K562 (cell line): ENCODE results near the gene PIK3R1. TPM values are rescaled to one million over a fixed set of nuclear protein-coding genes. Genes with fewer than 3 reads are reported as not detected.

Experiments
- CREB3 ChIP-seq: fragments of 450-650 bp; conservative IDR thresholded peaks from 2 replicates; pipeline ENCODE4 v1.6.1; 2016; ENCODE audit warnings: missing genetic modification characterization, low read depth, mild to moderate bottlenecking, missing compliant biosample characterization, moderate library complexity
- FOXM1 ChIP-seq, 2 experiments: fragments of 450-650 bp in 1 of 2; sonication (generic) in 1 of 2; formaldehyde crosslinking in 1 of 2; IDR thresholded peaks; 2 replicates each; pipeline versions ENCODE4 v1.6.1 to v1.9.0; 2017 to 2022; ENCODE audit warnings: low read depth in 2 of 2, mild to moderate bottlenecking in 2 of 2, missing genetic modification reagents in 1 of 2, moderate library complexity in 1 of 2
- GTF2E2 ChIP-seq: fragments of 200-800 bp; sonication (Bioruptor generic); IDR thresholded peaks from 2 replicates; pipeline ENCODE4 v1.6.1; 2016; ENCODE audit warnings: missing genetic modification characterization, missing compliant biosample characterization
- HDAC2 ChIP-seq: fragments of 450-650 bp; IDR thresholded peaks from 2 replicates; pipeline ENCODE4 v1.6.1; 2016; ENCODE audit warnings: mild to moderate bottlenecking
- HDGF ChIP-seq: fragments of 450-650 bp; IDR thresholded peaks from 2 replicates; pipeline ENCODE4 v1.6.1; 2016
- HES1 ChIP-seq: fragments of 450-650 bp; IDR thresholded peaks from 2 replicates; pipeline ENCODE4 v1.6.1; 2016; ENCODE audit warnings: low read depth, mild to moderate bottlenecking, moderate library complexity
- HOMEZ ChIP-seq: fragments of 250-450 bp; sonication (Bioruptor Pico); IDR thresholded peaks from 2 replicates; pipeline ENCODE4 v1.4.0; 2020; ENCODE audit warnings: mild to moderate bottlenecking, moderate library complexity
- KLF13 ChIP-seq: fragments of 450-650 bp; IDR thresholded peaks from 2 replicates; pipeline ENCODE4 v1.6.1; 2016; ENCODE audit warnings: missing genetic modification characterization, low read depth, mild to moderate bottlenecking, missing compliant biosample characterization, moderate library complexity, borderline replicate concordance
- MBD1 ChIP-seq: fragments of 250-450 bp; sonication (Bioruptor Pico); IDR thresholded peaks from 2 replicates; pipeline ENCODE4 v1.8.0; 2022; ENCODE audit warnings: inconsistent platforms
- NEUROD1 ChIP-seq: fragments of 150-350 bp; IDR thresholded peaks from 2 replicates; pipeline ENCODE4 v1.6.1; 2014; ENCODE audit warnings: borderline replicate concordance, low read length, low read depth; ENCODE audit not compliant: partially characterized antibody
- PURB ChIP-seq: sonication (generic); formaldehyde crosslinking; IDR thresholded peaks from 2 replicates; pipeline ENCODE4 v1.9.0; 2021; ENCODE audit warnings: low read depth, mild to moderate bottlenecking, missing genetic modification reagents
- RBM17 ChIP-seq: fragments of 200-400 bp; formaldehyde crosslinking; IDR thresholded peaks from 2 replicates; pipeline ENCODE4 v1.6.1; 2017; ENCODE audit warnings: low read depth, mild to moderate bottlenecking, low read length, borderline replicate concordance
- RBM22 ChIP-seq: fragments of 200-400 bp; formaldehyde crosslinking; IDR thresholded peaks from 2 replicates; pipeline ENCODE4 v1.6.1; 2018; ENCODE audit warnings: low read length, low read depth; ENCODE audit not compliant: poor library complexity, severe bottlenecking
- SMARCB1 ChIP-seq: IDR thresholded peaks from 2 replicates; pipeline ENCODE4 v1.6.1; 2011; ENCODE audit warnings: improper control_type of control experiment, low read depth; ENCODE audit not compliant: insufficient read length
- SOX6 ChIP-seq: fragments of 450-650 bp; IDR thresholded peaks from 2 replicates; pipeline ENCODE4 v1.6.1; 2014; ENCODE audit warnings: mild to moderate bottlenecking
- STAT5A ChIP-seq: IDR thresholded peaks from 2 replicates; pipeline ENCODE4 v1.6.1; 2012; ENCODE audit warnings: low read length, inconsistent platforms, borderline replicate concordance
- TFAM ChIP-seq: fragments of 250-450 bp; sonication (Bioruptor Pico); conservative IDR thresholded peaks from 2 replicates; pipeline ENCODE4 v1.5.0; 2021; ENCODE audit warnings: mild to moderate bottlenecking, moderate library complexity
- TRIM24 ChIP-seq, 2 experiments: fragments of 450-650 bp; IDR thresholded peaks; 2 replicates each; pipeline ENCODE4 v1.6.1; 2016
- UBTF ChIP-seq, 2 experiments: IDR thresholded peaks; 2 replicates each; pipeline ENCODE4 v1.6.1; 2012; ENCODE audit warnings: improper control_type of control experiment in 2 of 2, low read depth in 2 of 2, low read length in 2 of 2, borderline replicate concordance in 1 of 2
- ZC3H8 ChIP-seq: fragments of 450-650 bp; IDR thresholded peaks from 2 replicates; pipeline ENCODE4 v1.6.1; 2017
- ZNF197 ChIP-seq: fragments of 200-800 bp; sonication (Bioruptor generic); IDR thresholded peaks from 2 replicates; pipeline ENCODE4 v1.6.1; 2016; ENCODE audit warnings: low read depth, missing genetic modification characterization, missing compliant biosample characterization
- polyA plus RNA-seq, 8 experiments: library from polyadenylated mRNA; depleted of rRNA in 4 of 8; stranded (reverse) in 5 of 8; unstranded in 3 of 8; fragments of >200 nt; fragmentation: Nextera tagmentation in 2 of 8; fragmentation: Illumina TruSeq in 1 of 8; extraction: Ambion mirVana in 2 of 8; extraction: Trizol in 1 of 8; gene quantifications; 2 replicates each; pipeline versions ENCODE4 v1.2.1 to v1.2.3, GENCODE V29; 2011 to 2014; ENCODE audit warnings: inconsistent platforms in 1 of 8, missing spikeins in 1 of 8
- total RNA-seq, 7 experiments: library from RNA; depleted of rRNA in 6 of 7; stranded (reverse); fragments of >200 nt in 6 of 7; fragmentation: Illumina TruSeq in 2 of 7; extraction: Trizol in 2 of 7; gene quantifications; 2 replicates each; pipeline versions ENCODE4 v1.2.1 to v1.2.3, GENCODE V29; 2011 to 2021; ENCODE audit warnings: low replicate concordance in 1 of 7

PIK3R1 gene
- total and polyA plus RNA-seq, 9 of the 15 experiments (the other 6 are each of a cell fraction or from before 2014, with no cell fraction given): 1.1 to 9.7 (median 4.8) TPM

- TF ChIP-seq HES1 (0 out of 2 replicates have a peak, but pooled peaks have one; percentile 26), ZC3H8 (no peak), CREB3 (tag) (no peak), PURB (CRISPR knock-in tag) (no peak), MBD1 (CRISPR knock-in tag) (no peak), TRIM24 (IDR thresholded peaks at IDR 0.05) (0 out of 4 replicates have a peak, but pooled peaks of 1 of the 2 experiments have one; percentile 2), SOX6 (peak; percentile 64; the same call in 1 of the 2 replicates), RBM22 (no peak), HDGF (no peak), RBM17 (no peak), SMARCB1 (no peak), STAT5A (peak; percentile 13; the same call in 1 of the 2 replicates), GTF2E2 (no peak), HOMEZ (CRISPR knock-in tag) (no peak), HDAC2 (0 out of 2 replicates have a peak, but pooled peaks have one; percentile 22), FOXM1 (IDR thresholded peaks at IDR 0.05; ENCODE audit: low read depth) (peak; percentile 44; the same call in 1 of the 2 replicates), FOXM1 (CRISPR knock-in tag; IDR thresholded peaks at IDR 0.05; ENCODE audit: low read depth) (no peak), NEUROD1 (no peak), TFAM (CRISPR knock-in tag) (no peak), KLF13 (no peak), ZNF197 (CRISPR knock-in tag) (no peak), UBTF (IDR thresholded peaks at IDR 0.05; ENCODE audit: borderline replicate concordance in 1 of 2, low read depth in 2 of 2, low read length in 2 of 2) (no peak)
Observed at GRCh38 chr5:68316469-68316868, 100.9 kb downstream of the PIK3R1 start (continued).
